Panc1 (cell line): ENCODE data around the gene MRPL3. TPM values are rescaled to one million over a fixed set of nuclear protein-coding genes. Genes with fewer than 3 reads are reported as not detected.

Experiments
- ATAC-seq: fragments of 200-7000 bp; cut with Tn5 transposase; 2 replicates; pipeline ENCODE4 v1.9.1; 2020; ENCODE audit warnings: mild to moderate bottlenecking, moderate library complexity
- BruUV-seq: library from RNA; stranded (reverse); fragments of 400-500 nt; replicated peaks from 2 replicates; lab custom pipeline; 2021; lab: Mats Ljungman, UMichigan
- CTCF ChIA-PET: fragments of 300-600 bp; sonication (Branson Sonifier 250); formaldehyde crosslinking; loops from one replicate; lab custom pipeline; 2022; ENCODE audit warnings: antibody characterized with exemption; lab: Charles Lee
- POLR2A ChIA-PET: fragments of 300-600 bp; sonication (Branson Sonifier 250); formaldehyde crosslinking; loops from one replicate; lab custom pipeline; 2022; ENCODE audit warnings: antibody characterized with exemption; lab: Charles Lee
- DNase-seq: peaks from one replicate; pipeline ENCODE4 v3.0.0-alpha.2; 2010; ENCODE audit warnings: low read depth, low spot score
- H3K27ac ChIP-seq: 2 replicates; pipeline ENCODE4 v1.5.1; 2011; ENCODE audit warnings: mild to moderate bottlenecking, low read length, inconsistent platforms
- H3K27me3 ChIP-seq: fragments of 200-500 bp; sonication (Bioruptor generic); 2 replicates; pipeline ENCODE4 v1.6.0; 2014; ENCODE audit warnings: low read length, inconsistent platforms; ENCODE audit not compliant: control insufficient read depth, insufficient read depth
- H3K36me3 ChIP-seq: fragments of 200-500 bp; sonication (Bioruptor generic); 2 replicates; pipeline ENCODE4 v1.5.1; 2014; ENCODE audit warnings: inconsistent platforms, mild to moderate bottlenecking, low read length, moderate library complexity; ENCODE audit not compliant: control insufficient read depth, insufficient read depth
- H3K4me1 ChIP-seq: 2 replicates; pipeline ENCODE4 v1.5.1; 2011; ENCODE audit warnings: inconsistent platforms, mild to moderate bottlenecking, low read length, moderate library complexity; ENCODE audit not compliant: control insufficient read depth, insufficient read depth
- H3K4me3 ChIP-seq, 2 experiments: 2 replicates each; pipeline ENCODE4 v1.5.1; 2011 to 2012; ENCODE audit warnings: low read depth in 2 of 2, low read length in 2 of 2, mild to moderate bottlenecking in 2 of 2, inconsistent platforms in 1 of 2, moderate library complexity in 1 of 2
- H3K9me3 ChIP-seq: fragments of 200-500 bp; sonication (Bioruptor generic); 2 replicates; pipeline ENCODE4 v1.5.1; 2014; ENCODE audit warnings: low read depth, mild to moderate bottlenecking, inconsistent platforms, low read length, moderate library complexity; ENCODE audit not compliant: control insufficient read depth, insufficient read depth
- POLR2AphosphoS5 ChIP-seq: IDR thresholded peaks from 2 replicates; pipeline ENCODE4 v1.6.1; 2012; ENCODE audit warnings: mild to moderate bottlenecking, low read depth, low read length, moderate library complexity
- SIN3A ChIP-seq: IDR thresholded peaks from 2 replicates; pipeline ENCODE4 v1.6.1; 2012; ENCODE audit warnings: low read depth, mild to moderate bottlenecking, low read length, moderate library complexity, borderline replicate concordance; ENCODE audit not compliant: insufficient read depth
- TCF7L2 ChIP-seq: IDR thresholded peaks from 2 replicates; pipeline ENCODE4 v1.6.1; 2011; ENCODE audit warnings: mild to moderate bottlenecking, low read depth, low read length, inconsistent platforms
- in situ Hi-C: cut with HindIII; loops from 2 replicates; pipeline ENCODE4 v1.10.0; 2016; ENCODE audit warnings: low sequenced_read_pairs, low pct_unique_long_range_greater_than_20kb
- intact Hi-C: fragments of 100-400 bp; cut with micrococcal nuclease; formaldehyde crosslinking; loops from one replicate; pipeline ENCODE4 v1.10.0; 2022; ENCODE audit not compliant: unreplicated experiment
- total RNA-seq: library from RNA; stranded (reverse); gene quantifications from one replicate; pipeline ENCODE4 v1.2.1, GENCODE V29; 2021; ENCODE audit not compliant: unreplicated experiment
- TF ChIP-seq, protein P1 (sequence below): fragments of 450-650 bp; IDR thresholded peaks from 2 replicates; pipeline ENCODE4 v1.5.1; 2017; ENCODE audit warnings: mild to moderate bottlenecking
- TF ChIP-seq, protein P2 (sequence below), 2 experiments: IDR thresholded peaks; 2 replicates each; pipeline ENCODE4 v1.6.1; 2011 to 2012; ENCODE audit warnings: low read depth in 2 of 2, control low read depth in 1 of 2, low read length in 1 of 2, mild to moderate bottlenecking in 1 of 2, moderate library complexity in 1 of 2; ENCODE audit not compliant: insufficient read depth in 1 of 2

Gene MRPL3
- total RNA-seq, 1 experiment from 2014 or later = 129 TPM

DNA sequence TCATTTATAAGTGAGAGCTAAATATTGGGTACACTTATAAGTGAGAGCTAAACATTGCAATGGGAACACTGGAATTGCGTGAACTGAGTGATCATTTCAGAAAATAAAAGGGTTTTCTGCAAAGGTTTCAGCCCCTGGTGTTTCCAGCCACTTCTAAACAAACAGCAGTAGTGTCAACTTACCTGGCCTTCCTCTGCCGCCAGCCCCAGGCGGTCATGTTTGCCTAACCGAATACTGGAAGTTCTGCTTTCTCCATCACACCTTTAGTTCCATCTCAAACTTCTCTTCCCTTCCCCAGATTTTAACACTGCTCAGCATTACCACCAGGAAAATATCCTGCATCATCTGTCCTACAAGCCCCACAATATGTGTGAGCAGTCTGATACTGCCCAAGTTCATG is 58.6 kb downstream of the MRPL3 start:
- DNase-seq = no peak
- Histone ChIP-seq H3K27ac (no peak overlapping the region), H3K4me3 (no peak overlapping the region), H3K4me1 (no peaks in the 10 kb centered on the region), H3K36me3 (no peaks in the 10 kb centered on the region), H3K27me3 (peaks cover 5% of the 10 kb centered on the region; the same call in 1 of the 2 replicates), H3K9me3 (peaks cover 5% of the 10 kb centered on the region; the same call in 1 of the 2 replicates)
- TF ChIP-seq, protein P1, sequence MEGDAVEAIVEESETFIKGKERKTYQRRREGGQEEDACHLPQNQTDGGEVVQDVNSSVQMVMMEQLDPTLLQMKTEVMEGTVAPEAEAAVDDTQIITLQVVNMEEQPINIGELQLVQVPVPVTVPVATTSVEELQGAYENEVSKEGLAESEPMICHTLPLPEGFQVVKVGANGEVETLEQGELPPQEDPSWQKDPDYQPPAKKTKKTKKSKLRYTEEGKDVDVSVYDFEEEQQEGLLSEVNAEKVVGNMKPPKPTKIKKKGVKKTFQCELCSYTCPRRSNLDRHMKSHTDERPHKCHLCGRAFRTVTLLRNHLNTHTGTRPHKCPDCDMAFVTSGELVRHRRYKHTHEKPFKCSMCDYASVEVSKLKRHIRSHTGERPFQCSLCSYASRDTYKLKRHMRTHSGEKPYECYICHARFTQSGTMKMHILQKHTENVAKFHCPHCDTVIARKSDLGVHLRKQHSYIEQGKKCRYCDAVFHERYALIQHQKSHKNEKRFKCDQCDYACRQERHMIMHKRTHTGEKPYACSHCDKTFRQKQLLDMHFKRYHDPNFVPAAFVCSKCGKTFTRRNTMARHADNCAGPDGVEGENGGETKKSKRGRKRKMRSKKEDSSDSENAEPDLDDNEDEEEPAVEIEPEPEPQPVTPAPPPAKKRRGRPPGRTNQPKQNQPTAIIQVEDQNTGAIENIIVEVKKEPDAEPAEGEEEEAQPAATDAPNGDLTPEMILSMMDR = no peak
- no peak for TF ChIP-seq TCF7L2
- no peak for TF ChIP-seq SIN3A
- TF ChIP-seq POLR2AphosphoS5 = no peak
- intact Hi-C loops = no loop called here
- POLR2A ChIA-PET = no interaction called here
- CTCF ChIA-PET = no interaction called here
- no peak for ATAC-seq
- in situ Hi-C loops = no loop called here
- BruUV-seq = no TSS peak

DNA sequence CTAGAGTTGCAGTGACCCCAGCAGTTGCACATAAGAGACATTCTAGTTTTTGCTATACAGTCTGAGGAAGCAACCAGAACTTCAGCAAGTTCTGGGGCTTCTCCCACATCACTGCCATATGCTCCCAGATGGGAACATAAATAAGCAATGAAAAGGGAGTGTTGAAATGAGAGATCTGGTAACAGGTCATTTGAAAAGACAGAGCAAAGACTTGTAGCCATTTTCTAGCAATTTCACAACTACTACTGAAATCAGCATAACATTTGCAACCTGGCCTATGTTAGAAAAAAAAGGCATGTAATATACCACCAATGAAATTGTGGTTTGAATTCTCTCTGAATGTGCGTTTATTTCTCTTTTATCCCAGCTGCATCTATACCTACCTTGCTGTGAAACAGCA is 63.7 kb downstream of the MRPL3 start:
- DNase-seq = no peak
- CTCF ChIA-PET = no interaction called here
- intact Hi-C loops = no loop called here

More for the DNA sequence above, 63.7 kb downstream of the MRPL3 start:
- Histone ChIP-seq H3K36me3 (no peaks in the 10 kb centered on the region), H3K4me1 (no peaks in the 10 kb centered on the region), H3K27me3 (peaks cover 5% of the 10 kb centered on the region), H3K4me3 (no peak overlapping the region), H3K27ac (no peak overlapping the region), H3K9me3 (no peaks in the 10 kb centered on the region)
- in situ Hi-C loops = no loop called here
- POLR2A ChIA-PET = no interaction called here
- TF ChIP-seq POLR2AphosphoS5 (no peak), SIN3A (no peak), TCF7L2 (no peak)
- TF ChIP-seq, protein P1 = no peak
- TF ChIP-seq, protein P2, sequence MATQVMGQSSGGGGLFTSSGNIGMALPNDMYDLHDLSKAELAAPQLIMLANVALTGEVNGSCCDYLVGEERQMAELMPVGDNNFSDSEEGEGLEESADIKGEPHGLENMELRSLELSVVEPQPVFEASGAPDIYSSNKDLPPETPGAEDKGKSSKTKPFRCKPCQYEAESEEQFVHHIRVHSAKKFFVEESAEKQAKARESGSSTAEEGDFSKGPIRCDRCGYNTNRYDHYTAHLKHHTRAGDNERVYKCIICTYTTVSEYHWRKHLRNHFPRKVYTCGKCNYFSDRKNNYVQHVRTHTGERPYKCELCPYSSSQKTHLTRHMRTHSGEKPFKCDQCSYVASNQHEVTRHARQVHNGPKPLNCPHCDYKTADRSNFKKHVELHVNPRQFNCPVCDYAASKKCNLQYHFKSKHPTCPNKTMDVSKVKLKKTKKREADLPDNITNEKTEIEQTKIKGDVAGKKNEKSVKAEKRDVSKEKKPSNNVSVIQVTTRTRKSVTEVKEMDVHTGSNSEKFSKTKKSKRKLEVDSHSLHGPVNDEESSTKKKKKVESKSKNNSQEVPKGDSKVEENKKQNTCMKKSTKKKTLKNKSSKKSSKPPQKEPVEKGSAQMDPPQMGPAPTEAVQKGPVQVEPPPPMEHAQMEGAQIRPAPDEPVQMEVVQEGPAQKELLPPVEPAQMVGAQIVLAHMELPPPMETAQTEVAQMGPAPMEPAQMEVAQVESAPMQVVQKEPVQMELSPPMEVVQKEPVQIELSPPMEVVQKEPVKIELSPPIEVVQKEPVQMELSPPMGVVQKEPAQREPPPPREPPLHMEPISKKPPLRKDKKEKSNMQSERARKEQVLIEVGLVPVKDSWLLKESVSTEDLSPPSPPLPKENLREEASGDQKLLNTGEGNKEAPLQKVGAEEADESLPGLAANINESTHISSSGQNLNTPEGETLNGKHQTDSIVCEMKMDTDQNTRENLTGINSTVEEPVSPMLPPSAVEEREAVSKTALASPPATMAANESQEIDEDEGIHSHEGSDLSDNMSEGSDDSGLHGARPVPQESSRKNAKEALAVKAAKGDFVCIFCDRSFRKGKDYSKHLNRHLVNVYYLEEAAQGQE (IDR thresholded peaks at IDR 0.05; ENCODE audit: insufficient read depth in 1 of 2, low read depth in 2 of 2, low read length in 1 of 2) = no peak
- ATAC-seq = no peak
- no TSS peak for BruUV-seq
